ENCODE results near the gene C16orf90. TPM values are rescaled to one million over a fixed set of nuclear protein-coding genes. Genes with fewer than 3 reads are reported as not detected.

Gene C16orf90
- polyA plus RNA-seq, 1 donor, result not detected

- no CpG with 5 or more reads among the region's 10 CpGs for WGBS (ENCODE audit: insufficient coverage, low lambda C conversion rate)
- Histone ChIP-seq H3K27me3 (ENCODE audit: control insufficient read depth, insufficient read depth, low read length) (no peaks in the 10 kb centered on the region), H3K4me1 (ENCODE audit: control insufficient read depth, insufficient read depth, low read length) (no peaks in the 10 kb centered on the region), H3K9me3 (ENCODE audit: control insufficient read depth, low read depth, low read length) (peaks cover 19% of the 10 kb centered on the region), H3K27ac (ENCODE audit: low read length) (peak overlapping the region; percentile 93), H3K36me3 (ENCODE audit: control insufficient read depth, insufficient read depth, low read length) (peaks cover 16% of the 10 kb centered on the region), H3K4me3 (ENCODE audit: low read length) (peak overlapping the region; percentile 79)
- peak; percentile 25 to 68 for DNase-seq
Measured at GRCh38 chr16:3444032-3444388, 51.3 kb downstream of the C16orf90 start.

Other genes with a start within 250 kb of the C16orf90 start
- gene MEFV, start 238.9 kb downstream of the C16orf90 start, polyA plus RNA-seq, result 0.45 TPM
- 42.8 TPM for gene ZNF263, start 212.0 kb downstream of the C16orf90 start, polyA plus RNA-seq
- gene TIGD7, start 190.1 kb downstream of the C16orf90 start, polyA plus RNA-seq, result 10.7 TPM
- 40.6 TPM for gene ZNF75A, start 190.0 kb downstream of the C16orf90 start, polyA plus RNA-seq
- 0.31 TPM for gene OR2C1, start 139.6 kb downstream of the C16orf90 start, polyA plus RNA-seq
- 15.9 TPM for gene ZSCAN32, start 94.5 kb downstream of the C16orf90 start, polyA plus RNA-seq
- 11.4 TPM for gene ZNF174, start 94.3 kb downstream of the C16orf90 start, polyA plus RNA-seq
- gene ZNF597, start 52.0 kb downstream of the C16orf90 start, polyA plus RNA-seq, result 4.2 TPM
- 59.3 TPM for gene NAA60, start 51.8 kb downstream of the C16orf90 start, polyA plus RNA-seq
- 24.1 TPM for gene CLUAP1, start 5.5 kb upstream of the C16orf90 start, polyA plus RNA-seq
- 2.5 TPM for gene NLRC3, start 81.9 kb upstream of the C16orf90 start, polyA plus RNA-seq
- gene SLX4, start 116.1 kb upstream of the C16orf90 start, polyA plus RNA-seq, result 6.6 TPM
- 170 TPM for gene DNASE1, start 159.2 kb upstream of the C16orf90 start, polyA plus RNA-seq
- 97.1 TPM for gene TRAP1, start 222.0 kb upstream of the C16orf90 start, polyA plus RNA-seq

All from large intestine (tissue), 3 donors.